Left renal pelvis (tissue), 4 donors: Measurements from ENCODE around the gene MTCH1. TPM values are rescaled to one million over a fixed set of nuclear protein-coding genes. Genes with fewer than 3 reads are reported as not detected.

ENCODE experiments used
- DNase-seq, 4 donors: peaks; one replicate each; pipeline ENCODE4 v3.0.0-alpha.2; 2013; ENCODE audit warnings: low read depth in 4 of 4, low spot score in 3 of 4
- polyA plus RNA-seq, 4 donors: library from polyadenylated mRNA; unstranded; fragments of 120-200 nt; gene quantifications; one replicate each; pipeline ENCODE4 v1.2.1, GENCODE V29; 2013; ENCODE audit not compliant: insufficient read length in 4 of 4

MTCH1 gene
- polyA plus RNA-seq, 4 donors: 139 to 181 (median 166) TPM

GRCh38 chr6:36973190-36973589 is 12.8 kb downstream of the MTCH1 start:
- no peak for DNase-seq

GRCh38 chr6:36971921-36972673 is 13.9 kb downstream of the MTCH1 start:
- no peak for DNase-seq

GRCh38 chr6:36970892-36971842 is 14.8 kb downstream of the MTCH1 start:
- DNase-seq: no peak

GRCh38 chr6:36969988-36970891 is 15.8 kb downstream of the MTCH1 start:
- DNase-seq: no peak

GRCh38 chr6:36969240-36969691 is 16.7 kb downstream of the MTCH1 start:
- no peak for DNase-seq

GRCh38 chr6:36968266-36968977 is 17.6 kb downstream of the MTCH1 start:
- no peak for DNase-seq

- no peak for DNase-seq
Measured at GRCh38 chr6:36967757-36968156, 18.2 kb downstream of the MTCH1 start.

GRCh38 chr6:36967301-36967700 is 18.7 kb downstream of the MTCH1 start:
- no peak for DNase-seq

- no peak for DNase-seq
Measured at GRCh38 chr6:36964908-36965307, 21.1 kb downstream of the MTCH1 start.

GRCh38 chr6:36964349-36964748 is 21.6 kb downstream of the MTCH1 start:
- no peak for DNase-seq

GRCh38 chr6:36963451-36964290 is 22.3 kb downstream of the MTCH1 start:
- no peak for DNase-seq

GRCh38 chr6:36962874-36963273 is 23.1 kb downstream of the MTCH1 start:
- no peak for DNase-seq

- DNase-seq: no peak
Measured at GRCh38 chr6:36961441-36962435, 24.3 kb downstream of the MTCH1 start.

GRCh38 chr6:36959555-36960250 is 26.3 kb downstream of the MTCH1 start:
- DNase-seq: no peak

GRCh38 chr6:36958775-36959554 is 27.0 kb downstream of the MTCH1 start:
- DNase-seq: no peak

GRCh38 chr6:36957773-36958271 is 28.2 kb downstream of the MTCH1 start:
- no peak for DNase-seq
